Activated CD4-positive, alpha-beta T cell treated with anti-CD3 and anti-CD28 coated beads, Interleukin-2, Interleukin-6, amounts not matched to agents 100 ng/mL and 50 ng/mL, durations not matched to agents 16 hours and 8 hours (primary cell): Measurements from ENCODE around the gene PHTF2.

Source experiments
- DNase-seq: peaks from one replicate; pipeline ENCODE4 v3.0.0-alpha.2; 2020

PHTF2 gene

DNA sequence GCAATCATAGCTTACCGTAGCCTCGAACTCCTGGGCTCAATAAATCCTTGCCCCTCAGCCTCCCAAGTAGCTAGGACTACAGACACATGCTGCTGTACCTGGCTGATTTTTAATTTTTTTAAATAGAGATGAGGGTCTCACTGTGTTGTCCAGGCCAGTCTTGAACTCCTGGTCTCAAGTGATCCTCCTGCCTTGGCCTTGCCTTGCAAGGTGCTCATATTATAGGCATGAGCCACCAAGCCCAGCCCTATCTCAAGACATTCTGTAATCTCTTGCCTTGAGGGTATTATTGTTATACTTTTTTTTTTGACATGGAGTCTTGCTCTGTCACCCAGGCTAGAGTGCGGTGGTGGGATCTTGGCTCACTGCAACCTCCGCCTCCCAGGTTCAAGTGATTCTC lies 86.6 kb downstream of the PHTF2 start:
- DNase-seq: no peak

DNA sequence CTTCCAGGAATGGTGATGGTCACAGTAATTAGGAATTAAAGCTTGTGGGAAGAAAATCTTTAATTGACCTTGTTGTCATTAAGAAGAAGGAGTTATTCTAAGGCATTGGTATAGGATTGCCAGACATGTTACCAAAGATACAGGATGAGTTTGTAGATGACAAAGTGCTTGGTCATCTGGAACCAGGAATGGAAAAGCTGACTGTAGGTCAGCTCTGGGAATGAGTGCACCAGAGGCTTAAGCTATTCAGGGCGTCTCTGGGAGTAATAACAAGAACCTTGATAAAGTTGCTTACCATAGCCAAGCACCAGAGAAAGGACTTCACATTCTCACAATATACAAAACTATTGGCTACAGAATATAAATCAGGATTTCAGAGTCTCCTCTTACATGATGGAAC lies 89.0 kb downstream of the PHTF2 start:
- DNase-seq: peak; percentile 28

DNA sequence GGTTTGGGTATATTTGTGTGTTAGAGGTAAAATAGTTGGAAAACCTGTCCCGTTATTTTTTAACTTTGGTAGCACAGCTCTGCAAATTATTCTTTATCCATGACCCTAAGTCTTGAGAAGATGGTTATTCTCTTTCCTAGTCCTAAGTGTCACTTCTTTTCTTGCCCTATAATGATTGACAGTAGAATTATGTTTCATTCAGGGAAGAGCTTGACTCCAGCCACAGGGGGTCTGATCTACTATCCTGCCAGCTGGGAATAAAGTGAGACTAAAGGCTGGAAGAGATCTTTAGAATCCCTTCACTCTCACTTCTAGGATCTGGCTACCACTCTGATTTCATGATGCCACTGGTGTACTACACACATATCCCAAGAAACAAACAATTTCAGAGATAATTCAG lies 90.4 kb downstream of the PHTF2 start:
- DNase-seq: no peak

DNA sequence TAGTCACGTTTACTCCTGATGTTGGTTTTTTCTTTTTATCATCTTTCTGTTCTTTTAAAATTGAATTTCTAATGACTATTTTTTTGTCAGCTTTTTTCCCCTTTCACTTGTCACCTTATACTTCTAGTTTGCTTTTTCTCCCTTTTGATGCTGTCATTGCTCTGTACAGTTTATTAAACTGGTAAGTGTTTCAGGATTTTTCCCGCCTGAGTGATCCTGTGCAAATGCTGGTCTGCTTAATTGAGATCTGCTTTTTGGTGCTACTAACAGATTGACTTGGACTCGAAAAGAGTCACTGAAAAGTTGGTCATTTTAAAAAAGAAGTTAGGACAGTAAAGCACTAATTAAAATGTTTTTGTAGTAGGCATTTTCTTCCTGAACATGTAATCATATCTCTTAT lies 95.2 kb downstream of the PHTF2 start:
- no peak for DNase-seq

DNA sequence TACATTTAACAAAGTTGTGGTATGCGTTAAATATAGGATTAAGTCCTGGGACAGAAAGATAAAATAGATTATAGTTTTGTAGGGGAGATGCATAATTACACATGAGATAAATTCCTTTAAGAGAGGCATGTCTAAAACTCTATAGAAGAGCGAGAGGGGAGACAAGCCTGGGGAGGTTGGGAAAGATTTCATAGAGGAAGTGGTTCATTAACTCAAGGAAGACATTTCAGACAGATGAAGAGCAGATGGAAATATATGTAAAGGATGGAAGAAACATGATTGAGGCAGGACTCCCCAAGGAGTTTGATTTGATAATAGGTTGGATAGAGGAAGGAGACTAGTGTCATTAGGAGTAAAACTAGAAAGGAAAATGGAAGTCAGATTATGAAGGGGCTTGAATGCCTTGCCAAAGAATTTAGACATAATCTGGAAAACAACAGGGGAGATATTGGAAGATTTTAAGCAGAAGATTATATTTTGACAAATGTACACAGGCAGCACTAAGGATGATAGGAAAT lies 96.1 kb downstream of the PHTF2 start:
- no peak for DNase-seq

DNA sequence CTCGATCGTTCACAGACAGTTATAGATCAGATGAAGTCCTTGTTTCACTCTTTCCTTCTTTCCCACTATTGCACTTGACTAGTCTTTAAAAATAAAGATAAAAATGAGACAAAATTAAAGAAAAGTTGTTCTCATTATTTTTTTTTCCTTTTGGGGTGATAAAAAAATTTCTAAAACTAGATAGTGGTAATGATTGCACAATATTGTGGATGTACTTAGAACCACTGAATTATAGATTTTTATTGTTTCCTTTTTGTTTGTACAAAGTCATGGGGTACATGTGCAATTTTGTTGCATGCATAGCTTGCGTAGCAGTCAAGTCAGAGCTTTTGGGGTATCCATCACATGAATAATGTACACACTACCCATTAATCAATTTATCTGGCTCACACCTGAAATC lies 97.3 kb downstream of the PHTF2 start:
- DNase-seq: no peak

DNA sequence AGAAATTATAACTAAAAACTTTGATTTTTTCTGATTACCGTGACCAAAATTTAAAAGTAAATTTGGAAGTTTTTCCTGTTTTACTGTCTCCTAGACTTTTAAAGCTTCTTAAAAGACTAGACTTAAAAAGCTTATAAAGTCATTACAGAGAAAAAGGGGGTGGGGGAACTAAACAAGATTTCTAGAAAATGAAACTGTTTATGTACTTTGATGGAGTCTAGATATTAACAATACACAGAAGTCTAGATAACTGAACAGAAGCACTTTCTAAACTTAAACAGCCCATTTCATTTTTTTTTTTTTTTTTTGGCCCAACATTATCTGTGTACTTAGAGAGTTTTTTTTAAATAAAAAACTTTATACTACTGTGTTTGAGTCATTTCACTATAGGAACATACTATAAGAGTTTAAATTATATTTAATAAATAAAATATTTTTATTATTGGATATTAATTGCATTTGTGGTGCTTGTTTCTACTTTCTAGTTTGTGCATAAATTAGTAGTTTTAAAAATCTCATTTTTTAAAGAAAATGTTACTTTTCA lies 98.5 kb downstream of the PHTF2 start:
- DNase-seq: no peak

DNA sequence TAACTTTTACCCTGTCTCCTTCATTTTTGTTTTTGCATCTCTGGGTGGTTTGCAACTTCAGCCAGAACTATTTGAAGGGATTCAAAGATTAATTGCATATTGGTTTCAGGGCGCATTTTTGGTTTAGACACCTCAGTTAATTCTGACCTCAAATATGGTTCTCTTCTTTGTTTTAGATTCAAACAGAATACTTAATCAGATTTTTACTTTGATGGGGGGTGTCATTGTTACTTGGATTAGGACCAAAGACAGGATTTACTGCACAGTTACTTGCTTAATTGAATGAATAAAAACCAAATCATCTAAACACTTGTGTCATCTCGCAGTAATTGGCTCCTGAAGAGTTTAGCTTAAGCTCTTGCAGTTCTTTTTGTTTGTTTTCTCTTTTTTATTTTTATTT lies 100.9 kb downstream of the PHTF2 start:
- DNase-seq: no peak

DNA sequence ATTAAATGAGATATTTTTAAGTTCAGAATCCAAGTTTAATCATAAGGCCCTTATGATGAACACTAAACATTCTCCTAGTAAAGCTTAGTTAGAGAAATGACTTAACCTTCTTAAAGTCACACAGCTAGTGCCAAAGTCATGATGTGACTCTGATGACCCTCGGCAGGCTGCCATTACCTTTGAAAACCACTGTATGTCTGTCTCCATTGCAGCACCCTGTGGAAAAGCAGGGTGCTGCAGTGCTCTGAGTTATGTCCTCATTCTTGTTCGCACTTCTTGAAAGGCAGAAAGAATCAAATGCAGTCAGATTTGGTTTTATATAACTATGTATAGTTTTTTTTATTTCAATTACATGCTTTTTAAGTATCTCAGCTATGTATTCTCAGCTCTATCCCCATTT lies 105.0 kb downstream of the PHTF2 start:
- peak; percentile 4 for DNase-seq

DNA sequence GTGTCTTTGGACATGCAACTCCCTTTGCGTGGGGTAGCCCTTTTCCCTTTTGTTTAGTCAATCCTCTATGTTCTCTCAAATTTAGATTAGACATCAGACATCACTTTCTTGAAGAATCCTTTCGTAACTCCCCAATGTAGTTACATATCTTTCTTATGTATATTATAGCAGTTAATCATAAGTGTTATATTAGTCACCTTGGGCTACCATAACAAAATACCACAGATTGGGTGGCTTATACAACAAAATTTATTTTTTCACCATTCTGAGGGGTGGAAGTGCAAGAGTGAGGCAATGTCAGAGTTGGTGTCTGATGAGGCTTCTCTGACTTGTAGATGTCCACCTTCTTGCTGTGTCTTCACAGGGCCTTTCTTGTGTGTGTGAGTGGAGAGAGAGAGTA lies 105.7 kb downstream of the PHTF2 start:
- no peak for DNase-seq

DNA sequence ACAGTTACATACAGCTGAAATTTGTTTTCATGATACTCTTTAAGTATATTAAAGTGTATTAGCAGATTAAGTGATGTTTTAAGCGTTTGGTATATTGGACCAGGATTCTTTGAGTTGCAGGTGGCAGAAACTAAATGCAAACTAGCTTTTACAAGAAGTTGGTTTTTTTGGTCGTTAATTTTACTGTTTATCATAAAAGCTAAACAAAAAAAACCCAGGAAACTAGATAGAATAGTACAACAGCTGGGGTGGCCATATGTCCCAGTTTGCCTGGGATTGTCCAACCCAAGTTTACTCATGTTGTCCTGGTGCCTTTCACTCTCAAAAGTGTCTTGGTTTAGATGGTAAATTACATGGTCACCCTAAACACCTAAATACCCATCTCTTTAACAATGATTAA lies 108.7 kb downstream of the PHTF2 start:
- DNase-seq: no peak

DNA sequence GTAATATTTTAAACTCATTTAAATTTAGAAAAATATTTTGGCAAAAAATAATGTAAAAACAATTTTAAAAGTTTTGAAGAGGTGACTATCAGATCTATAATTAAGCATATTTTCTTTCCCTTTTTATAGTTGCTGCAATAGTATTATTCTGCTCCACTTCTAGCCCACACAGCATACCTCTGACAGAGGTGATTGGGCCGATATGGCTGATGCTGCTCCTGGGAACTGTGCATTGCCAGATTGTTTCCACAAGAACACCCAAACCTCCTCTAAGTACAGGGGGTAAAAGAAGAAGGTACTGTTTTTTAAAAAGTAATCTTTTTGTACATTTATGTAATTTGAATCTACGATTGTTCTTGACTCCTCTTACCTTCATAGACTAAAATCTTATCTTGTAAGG lies 110.1 kb downstream of the PHTF2 start:
- no peak for DNase-seq

DNA sequence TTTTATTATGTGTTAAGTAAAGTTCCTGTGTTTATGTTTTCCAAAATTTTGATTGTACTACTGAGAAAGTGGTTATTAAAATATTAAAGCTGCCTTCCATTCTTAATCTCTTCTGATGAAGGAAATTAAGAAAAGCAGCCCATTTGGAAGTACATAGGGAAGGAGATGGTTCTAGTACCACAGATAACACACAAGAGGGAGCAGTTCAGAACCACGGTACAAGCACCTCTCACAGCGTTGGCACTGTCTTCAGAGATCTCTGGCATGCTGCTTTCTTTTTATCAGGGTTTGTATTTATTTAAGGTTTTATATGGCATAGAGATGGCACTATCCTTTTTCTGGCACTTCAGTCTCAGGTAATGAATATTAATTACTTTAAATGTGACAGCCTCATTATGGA lies 111.6 kb downstream of the PHTF2 start:
- DNase-seq: no peak

DNA sequence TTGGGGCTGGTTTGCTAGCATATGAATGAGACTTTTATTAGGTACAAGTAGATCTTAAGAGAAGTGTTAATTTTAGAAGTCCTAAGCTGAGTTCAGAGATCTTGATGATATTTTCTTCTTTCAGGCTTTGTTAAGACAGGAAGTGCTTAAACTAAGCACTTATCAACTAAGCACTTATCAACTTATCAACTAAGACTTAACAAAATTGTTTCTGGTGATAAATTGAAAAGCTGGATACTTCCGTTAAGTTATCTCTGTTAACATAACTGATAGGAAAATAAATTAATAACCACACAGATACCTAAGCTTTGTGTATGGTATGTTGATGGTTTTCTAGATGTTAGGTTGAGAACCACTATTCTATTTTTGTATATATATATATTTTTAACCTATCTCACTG lies 113.7 kb downstream of the PHTF2 start:
- no peak for DNase-seq

DNA sequence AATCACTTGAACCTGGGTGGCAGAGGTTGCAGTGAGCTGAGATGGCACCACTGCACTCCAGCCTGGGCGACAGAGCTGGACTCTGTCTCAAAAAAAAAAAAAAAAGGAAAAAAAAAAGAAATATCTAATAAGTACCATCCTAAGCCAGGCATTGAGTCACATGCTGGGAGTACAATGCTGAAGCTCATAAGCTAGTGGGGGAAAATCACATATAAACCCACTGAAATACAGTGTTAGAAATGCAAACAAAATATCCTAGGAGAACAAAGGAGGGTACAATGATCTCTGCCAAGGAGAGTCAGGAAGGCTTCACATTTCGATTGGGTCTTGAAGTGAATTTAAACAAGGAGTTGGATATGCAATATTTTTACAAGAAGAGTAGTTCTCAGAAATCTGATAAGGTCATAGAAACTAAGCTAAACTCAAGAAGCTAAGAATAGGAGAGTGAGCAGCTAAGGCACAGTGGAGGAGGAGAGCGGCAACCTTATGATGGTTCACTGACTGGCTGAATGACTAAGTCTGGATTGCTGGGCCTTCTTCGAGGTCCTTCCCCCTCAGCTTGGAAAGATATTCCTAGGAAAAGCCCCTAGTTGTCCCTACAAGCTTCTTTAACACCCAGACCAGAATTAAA lies 115.5 kb downstream of the PHTF2 start:
- peak; percentile 15 for DNase-seq

DNA sequence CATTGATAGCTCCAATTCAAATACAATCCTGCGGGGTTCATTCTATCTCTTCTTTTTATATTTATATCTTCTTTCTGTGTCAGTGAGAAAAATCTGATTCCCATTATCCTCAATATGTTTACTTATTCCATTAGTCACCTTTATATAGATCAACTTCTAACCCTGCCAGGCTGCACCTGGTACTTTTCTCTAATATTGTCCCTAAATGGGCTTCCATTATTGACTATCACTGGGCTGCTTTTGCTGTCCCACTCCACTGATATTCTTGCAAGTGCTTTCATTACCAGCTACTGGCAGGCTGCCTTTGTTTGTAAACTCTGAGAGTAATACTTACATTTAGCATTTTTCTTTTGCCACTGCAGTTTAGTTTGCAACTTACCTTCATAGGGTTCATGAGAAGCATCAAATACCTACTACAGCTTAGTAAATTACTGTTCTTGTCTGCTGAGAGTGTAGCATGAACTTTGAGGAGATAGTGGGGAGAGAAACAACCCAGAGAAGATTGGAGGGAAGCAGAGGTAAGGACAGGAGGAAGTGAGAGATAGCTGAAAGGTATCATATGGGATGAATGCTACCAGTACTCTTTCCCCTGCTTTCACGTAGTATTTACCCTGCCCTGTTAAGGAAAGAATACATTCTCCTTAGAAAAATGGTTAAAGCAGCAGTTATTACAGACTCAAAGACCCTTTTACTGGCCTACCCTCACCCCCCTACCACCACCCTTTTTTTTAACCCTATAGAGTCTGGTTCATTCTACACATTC lies 119.1 kb downstream of the PHTF2 start:
- DNase-seq: no peak

DNA sequence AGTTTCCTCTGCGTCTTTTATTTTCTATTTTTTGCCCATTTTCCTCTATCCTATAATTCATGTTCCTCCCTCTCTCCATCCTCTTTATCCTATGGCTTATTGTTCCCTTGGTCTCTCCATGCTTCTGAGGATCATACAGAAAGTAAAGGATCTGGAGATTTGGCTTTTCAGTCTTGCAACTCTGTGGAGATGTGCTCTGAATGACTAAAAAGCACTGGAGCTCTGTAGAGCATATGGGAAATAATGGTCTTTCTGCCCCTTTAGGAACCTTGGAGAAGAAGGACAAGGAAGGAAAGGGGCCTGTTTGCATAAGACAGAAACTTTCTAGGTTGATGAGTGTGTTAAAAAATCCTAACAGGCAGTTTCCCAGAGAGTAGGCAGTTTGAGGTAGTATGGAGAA lies 120.1 kb downstream of the PHTF2 start:
- no peak for DNase-seq

DNA sequence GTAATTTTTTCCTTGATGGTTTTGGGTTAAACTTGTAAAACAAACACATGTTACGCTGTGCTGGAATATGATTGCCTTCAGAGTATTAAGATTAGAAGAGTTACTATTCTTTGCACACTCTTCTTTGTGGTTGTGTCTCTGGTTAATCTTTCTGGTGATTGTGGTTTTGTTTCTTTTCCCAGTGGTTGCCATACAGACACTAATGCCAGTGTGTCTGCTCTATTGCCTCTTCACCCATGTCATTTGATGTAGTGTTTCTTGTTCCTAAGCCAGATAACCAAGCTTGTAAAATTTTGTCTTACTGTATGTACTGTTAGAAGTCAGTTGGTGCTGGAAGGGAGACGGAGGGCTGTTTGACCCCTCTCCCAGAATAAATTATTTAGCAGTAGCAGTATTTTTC lies 124.8 kb downstream of the PHTF2 start:
- DNase-seq: peak; percentile 1

DNA sequence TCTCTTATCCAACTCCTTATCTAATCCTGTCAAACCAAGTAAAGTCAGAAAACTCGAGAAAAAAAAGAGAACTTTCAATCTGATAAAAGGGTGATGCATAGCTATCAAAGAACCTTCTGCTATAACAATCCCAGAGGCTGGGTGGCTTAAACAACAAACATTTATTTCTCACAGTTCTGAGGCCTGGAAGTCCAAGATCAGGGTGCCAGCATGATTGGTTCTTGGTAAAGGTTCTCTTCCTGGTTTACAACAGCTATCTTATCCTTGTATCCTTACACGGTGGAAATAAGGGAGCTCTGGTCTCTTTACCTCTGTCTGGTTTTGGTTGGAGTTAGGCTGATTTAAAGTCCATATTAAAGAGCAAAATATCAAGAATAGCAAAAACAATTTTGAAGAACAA lies 131.9 kb downstream of the PHTF2 start:
- DNase-seq: no peak

DNA sequence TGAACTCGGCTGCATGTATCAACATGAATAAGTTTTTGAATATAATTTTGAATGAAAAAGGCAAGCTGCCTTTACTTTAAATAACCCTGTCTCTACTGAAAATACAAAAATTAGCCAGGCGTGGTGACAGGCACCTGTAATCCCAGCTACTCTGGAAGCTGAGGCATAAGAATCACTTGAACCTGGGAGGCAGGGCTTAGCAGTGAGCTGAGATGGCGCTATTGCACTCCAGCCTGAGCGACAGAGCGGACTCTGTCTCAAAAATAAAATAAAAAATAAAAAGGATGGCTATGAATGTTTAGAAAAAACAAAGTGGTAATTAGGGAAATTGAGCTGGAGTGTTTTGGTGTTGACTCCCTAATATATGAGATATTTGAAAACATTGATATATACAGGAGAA lies 133.3 kb downstream of the PHTF2 start:
- DNase-seq: no peak

DNA sequence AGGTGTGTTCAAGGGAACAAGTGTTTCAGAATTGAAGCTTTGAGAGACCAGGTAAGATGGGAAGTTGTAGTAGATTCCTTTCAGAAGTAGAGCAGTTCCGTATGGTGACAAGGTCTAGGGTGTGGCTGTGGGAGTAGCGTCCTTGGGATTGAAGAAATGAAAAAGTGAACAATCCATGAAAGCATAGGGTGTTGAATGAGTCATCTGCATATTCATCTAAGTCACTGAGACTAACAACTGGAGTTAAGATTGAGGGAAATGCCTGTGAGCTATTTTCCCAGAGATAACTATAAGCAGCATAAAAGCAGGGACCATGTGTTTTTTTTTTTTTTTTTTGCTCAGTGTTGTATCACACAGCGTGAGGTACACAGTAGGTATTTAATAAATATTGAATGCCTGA lies 134.8 kb downstream of the PHTF2 start:
- no peak for DNase-seq

DNA sequence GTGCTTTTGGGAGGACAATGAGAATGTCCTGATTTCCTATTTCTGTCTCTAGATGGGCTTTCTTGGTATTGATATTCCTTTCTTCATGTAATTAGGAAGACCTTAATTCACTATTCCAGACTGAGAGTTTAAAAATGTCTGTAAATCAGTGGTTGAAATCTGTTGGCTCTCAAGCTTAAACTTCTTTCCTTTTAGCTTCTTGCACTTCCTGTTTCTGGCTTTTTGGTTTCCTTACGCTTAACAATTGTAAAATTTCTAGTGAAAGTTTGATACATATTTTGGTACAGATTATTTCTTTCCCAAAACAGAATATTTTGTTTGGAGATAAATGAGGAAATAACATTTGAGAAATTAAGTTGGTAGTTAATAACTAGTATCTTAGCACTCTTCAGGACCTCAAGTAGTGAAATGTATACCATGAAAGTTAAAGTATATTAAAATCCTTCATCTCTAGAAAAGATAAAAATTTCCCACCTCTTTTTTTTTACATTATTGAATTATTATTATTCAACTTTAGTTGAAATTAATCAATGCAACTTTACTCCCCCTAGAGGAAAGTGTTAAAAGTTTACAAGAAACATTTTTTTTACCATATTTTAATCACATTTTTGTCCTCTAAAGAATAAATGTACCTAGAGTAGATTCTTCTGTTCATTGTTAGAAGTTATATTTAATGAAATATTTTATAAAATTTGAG lies 137.2 kb downstream of the PHTF2 start:
- no peak for DNase-seq

DNA sequence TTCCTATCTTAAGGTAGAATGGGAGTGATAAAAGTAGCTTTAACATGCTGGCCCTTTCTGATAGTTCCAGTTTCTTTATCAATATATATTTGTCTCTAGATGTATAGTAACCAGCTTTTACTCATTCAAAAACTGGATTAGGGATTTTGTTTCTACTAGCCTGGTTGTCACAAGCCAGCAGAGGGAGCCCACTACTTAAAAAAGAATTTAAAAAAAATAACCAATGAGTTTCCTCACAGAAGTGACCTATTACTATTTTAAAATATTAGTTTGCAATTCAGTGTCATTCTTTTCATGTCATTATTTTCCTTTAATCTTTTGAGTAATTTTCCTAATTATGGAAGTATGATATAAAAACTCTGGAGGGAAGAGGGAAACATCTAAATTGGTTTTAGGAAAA lies 142.1 kb downstream of the PHTF2 start:
- peak; percentile 27 for DNase-seq

DNA sequence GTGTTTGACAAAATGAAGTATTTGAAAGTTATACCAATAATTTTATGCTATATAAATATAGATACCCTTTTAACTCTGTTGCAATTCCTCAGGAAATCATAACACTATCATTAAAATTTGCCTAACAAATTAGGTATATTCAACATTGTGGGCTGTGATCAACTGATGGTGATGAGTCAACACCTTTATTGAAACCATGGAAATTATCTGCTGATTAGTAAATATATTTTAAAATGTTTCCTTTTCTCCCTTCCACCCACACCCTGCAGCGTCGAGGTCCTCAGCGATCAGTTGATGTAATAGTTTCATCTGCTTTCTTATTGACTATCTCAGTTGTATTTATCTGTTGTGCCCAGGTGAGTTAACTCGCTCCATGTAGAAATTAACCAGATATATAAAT lies 143.9 kb downstream of the PHTF2 start:
- DNase-seq: no peak
